GM21447 (cell line): ENCODE results near the gene BRME1.
"Not testable (repeated sequence)": the region's sequence is repeated elsewhere in the genome, so short reads cannot be mapped to it uniquely, and the experiment has no call there.

Source experiments
- ATAC-seq: cut with Tn5 transposase; IDR thresholded peaks from one replicate; pipeline ENCODE4 v1.9.1; 2021; ENCODE audit not compliant: unreplicated experiment

Gene BRME1

DNA sequence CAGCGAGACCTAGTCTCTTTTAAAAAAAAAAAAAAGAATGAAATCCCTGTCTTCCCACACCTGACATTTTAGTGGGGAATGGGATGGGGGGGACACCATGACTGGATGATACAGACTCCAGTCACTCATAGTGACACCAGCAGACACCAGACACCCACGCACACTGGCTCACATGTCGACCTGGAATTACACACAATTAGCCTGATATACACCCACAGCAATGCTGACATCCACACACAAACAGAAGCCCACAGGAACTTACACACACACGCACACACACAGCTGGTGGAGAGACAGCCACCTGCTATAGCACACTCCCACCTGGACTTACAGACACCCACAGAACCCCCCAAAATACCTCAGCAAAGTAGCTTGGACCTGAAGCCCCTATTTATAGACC lies 37.3 kb downstream of the BRME1 start:
- ATAC-seq = no peak

DNA sequence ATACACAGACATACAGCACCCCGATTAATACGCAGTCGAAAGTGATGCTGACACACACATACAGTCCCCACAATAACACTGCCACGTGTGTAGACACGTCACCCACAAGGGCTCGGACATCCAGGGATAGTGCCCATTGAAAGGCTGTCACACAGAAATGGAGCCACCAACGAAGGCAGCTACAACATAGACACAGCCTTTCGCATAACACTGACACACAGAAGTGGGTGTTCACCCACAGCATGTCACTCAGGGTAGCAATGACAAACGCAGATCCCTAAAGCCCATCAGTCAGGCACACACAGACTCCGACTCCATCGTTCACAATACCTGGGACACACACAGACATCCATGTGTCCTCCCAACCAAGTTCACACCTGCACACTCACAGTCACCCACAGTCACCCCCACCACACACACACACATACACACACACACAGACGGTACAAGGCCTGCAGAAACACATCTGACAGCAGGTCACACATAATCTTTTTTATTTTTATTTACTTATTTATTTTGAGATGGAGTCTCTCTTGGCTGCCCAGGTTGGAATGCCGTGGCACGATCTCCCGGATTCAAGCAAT lies 39.4 kb downstream of the BRME1 start:
- ATAC-seq = no peak

GRCh38 chr19:13865571-13866462 lies 40.1 kb downstream of the BRME1 start:
- ATAC-seq = no peak

DNA sequence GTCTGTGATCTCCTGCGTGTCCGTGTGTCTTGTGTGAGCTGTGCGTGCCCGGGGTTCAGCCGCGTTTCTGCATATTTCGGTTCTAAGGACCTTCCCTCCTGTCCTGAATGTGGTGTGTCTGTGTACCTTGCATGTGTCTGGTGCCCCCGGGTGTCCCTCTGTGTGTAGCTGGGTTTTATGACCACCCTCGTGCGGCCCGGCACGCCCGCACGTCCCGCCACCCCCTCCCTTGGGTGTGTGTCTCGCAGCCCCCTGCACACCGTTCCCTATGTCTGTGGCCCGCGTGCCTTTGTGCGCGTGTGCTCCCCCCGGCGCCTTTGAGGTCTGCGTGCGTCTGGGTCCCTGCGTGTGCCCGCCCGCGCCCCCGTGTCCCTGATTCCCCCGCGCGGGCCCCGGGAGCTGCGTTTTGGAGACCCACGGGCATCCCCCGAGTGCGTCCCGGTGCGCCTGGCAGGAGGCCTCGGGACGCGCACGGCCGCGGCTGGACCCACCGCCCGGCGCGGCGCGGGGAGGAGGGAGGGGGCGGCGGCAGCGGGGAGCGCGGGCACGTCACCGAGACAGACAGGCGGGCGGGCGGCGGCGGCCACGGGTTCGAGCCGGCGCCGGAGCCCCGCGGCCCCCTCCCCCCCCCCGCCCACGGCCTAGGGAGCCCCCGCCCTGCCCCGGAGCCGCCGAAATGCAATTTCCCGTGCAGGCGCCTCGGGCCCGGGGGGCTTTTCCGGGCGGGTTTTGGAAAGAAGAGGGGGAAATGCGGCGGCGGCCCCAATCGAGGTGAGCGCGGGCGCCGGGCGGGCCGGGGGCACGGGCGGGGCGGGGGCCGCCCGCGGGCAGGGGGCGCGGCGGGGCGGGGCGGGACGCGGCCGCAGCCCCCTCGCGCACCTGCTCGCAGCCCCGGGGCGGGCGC lies 41.0 kb downstream of the BRME1 start:
- no peak for ATAC-seq

- no peak for ATAC-seq
Measured at GRCh38 chr19:13864046-13864666, 41.8 kb downstream of the BRME1 start.

- ATAC-seq = peak; percentile 49
Measured at GRCh38 chr19:13861714-13862531, 44.0 kb downstream of the BRME1 start.

DNA sequence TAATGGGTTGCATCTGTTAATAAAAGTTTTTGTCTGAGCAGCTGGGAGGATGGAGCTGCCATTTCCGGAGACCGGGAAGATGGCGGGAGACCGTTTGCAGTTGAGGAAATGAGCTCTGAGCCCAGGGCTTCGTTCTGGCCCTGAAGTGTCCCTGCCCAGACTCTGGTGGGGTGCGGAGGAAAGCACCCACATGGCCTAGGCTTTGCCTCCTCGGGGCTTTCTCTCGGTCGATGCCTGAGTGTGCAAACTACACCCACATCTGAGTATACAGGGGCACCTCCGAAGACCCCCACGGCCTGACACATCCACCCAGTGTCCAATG lies 44.6 kb downstream of the BRME1 start:
- ATAC-seq = peak; percentile 7

DNA sequence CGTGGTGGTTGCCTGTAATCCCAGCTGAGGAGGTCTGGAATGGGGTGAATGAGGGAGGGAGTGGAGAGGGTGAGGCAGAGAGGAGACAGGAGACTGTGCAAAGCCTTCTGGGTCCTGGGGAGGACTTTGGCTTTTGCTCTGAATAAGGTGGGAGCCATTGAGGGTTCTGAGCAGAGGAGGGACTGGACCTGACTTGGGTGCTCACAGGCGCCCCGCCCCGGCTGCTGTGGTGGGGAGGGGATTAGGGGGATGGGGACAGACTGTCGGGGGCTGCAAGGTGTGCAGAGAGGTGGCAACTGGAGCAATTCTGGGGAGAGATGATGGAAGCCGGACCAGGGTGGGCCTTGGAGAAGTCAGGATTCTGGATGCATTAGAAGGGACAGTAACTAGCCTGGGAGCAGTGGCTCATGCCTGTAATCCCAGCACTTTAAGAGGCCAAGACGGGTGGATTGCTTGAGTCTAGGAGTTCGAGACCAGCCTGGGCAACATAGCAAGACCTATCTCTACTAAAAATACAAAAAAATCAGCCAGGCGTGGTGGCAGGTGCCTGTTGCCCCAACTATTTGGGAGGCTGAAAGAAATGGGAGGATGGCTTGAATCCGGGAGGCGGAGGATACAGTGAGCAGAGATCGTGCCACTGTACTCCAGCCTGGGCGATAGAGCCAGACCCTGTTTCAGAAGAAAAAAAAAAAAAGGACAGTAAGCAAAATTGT lies 45.1 kb downstream of the BRME1 start:
- no peak for ATAC-seq

- ATAC-seq = no peak
Measured at GRCh38 chr19:13859361-13859880, 46.5 kb downstream of the BRME1 start.

GRCh38 chr19:13856497-13856896 lies 49.4 kb downstream of the BRME1 start:
- no peak for ATAC-seq

DNA sequence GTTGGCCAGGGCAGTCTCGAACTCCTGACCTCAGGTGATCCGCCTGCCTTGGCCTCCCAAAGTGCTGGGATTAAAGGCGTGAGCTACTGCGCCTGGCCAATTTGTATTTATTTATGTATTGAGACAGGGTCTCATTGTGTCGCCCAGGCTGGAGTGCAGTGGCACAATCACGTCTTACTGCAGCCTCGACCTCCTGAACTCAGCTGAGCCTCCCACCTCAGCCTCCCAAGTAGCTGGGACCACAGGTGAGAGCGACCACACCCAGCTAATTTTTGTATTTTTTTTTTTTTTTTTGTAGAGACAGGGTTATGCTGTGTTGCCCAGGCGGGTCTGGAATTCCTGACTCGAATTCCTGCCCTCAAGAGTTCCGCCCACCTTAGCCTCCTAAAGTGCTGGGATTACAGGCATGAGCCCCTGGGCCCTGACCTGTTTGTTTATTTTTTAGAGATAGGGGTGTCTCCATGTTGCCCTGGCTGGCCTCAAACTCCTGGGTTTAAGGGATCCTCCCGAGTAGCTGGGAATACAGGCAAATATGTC lies 53.7 kb downstream of the BRME1 start:
- ATAC-seq = not testable (repeated sequence)

DNA sequence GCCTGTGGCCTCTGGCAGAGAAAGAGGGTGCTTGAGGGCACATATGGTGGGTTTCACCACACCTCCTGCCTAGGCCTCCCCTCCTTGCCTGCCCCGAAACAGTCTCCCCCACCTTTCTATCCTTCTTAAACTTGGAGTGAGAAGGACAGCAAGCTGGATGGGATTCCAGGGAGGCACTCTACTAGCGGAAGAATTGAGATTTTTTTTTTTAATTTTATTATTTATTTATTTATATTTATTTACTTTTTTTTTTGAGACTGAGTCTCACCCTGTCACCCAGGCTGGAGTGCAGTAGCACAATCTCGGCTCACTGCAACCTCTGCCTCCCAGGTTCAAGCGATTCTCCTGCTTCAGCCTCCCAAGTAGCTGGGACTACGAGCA lies 54.2 kb downstream of the BRME1 start:
- ATAC-seq = not testable (repeated sequence)

- no peak for ATAC-seq
Measured at GRCh38 chr19:13850910-13851733, 54.8 kb downstream of the BRME1 start.

- ATAC-seq = no peak
Measured at GRCh38 chr19:13849991-13850909, 55.7 kb downstream of the BRME1 start.

- ATAC-seq = no peak
Measured at GRCh38 chr19:13848798-13849676, 56.9 kb downstream of the BRME1 start.

- no peak for ATAC-seq
Measured at GRCh38 chr19:13848340-13848677, 57.6 kb downstream of the BRME1 start.
